HG02852 (cell line): ENCODE data around the gene CD38.

ENCODE experiments used
- ATAC-seq: cut with Tn5 transposase; IDR thresholded peaks from one replicate; pipeline ENCODE4 v1.9.1; 2021; ENCODE audit warnings: mild to moderate bottlenecking, moderate library complexity; ENCODE audit not compliant: unreplicated experiment

CD38 gene

DNA sequence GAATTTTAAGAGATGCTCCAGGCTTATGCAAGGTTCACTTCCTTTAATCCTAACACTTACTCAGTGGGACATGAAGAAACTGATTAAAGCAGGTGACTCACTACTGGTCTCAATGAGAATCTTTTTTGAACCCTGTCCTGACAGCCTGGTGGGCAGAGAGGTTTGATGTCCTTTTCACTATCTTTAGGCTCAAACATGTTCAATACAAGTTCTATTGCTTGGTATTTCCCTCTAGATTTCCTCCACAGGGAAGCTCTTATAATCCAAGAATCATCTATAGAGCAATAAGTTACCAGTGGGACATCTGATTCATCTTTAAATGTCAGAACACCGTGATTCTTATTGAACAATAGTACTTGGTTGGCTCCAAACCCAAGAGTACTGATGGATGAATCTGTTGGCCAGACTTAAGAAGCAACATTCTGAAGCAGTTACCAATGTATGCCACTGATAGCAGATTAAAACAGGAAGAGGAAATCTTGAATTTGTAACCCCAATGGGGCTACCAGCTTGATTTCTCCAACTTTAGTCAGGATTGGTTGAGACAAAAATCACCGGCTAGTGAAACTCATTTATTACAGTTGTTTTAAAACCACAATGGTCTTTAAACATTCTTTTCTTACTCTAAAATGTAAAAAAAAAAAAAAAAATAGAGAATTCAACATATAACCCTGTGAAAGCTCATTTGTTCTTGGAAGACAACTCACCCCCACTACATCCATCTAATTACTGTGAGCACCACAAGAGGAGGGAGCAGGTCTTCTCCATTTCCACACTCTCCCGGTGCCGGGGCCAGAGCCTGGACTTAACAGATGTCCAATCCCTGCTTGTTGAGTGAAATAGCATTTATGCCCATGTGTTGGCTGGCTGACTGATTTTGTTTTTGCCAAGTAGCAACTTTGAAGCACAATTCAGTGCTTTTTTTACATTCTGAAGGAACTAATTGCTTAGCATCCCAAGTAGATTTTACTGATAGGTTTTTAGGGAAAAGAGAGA, 117.1 kb downstream of the CD38 start:
- ATAC-seq = no peak

DNA sequence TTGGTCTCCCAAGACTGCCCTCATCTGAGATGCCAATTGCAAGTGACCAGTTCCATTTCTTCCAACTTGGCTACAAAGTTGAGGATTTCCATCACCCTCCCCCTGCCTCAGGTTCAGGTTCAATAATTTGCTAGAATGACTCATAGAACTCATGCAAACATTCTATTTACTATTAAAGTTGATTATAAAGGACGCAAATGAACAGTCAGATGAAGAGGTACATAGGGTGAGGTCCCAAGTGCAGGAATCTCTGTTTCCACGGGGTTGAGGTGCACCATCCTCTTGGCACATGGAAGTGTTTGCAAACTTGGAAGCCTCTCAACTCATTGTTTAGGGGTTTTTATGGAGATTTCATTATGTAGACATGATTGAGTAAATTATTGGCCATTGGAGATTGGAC, 119.4 kb downstream of the CD38 start:
- ATAC-seq = no peak

DNA sequence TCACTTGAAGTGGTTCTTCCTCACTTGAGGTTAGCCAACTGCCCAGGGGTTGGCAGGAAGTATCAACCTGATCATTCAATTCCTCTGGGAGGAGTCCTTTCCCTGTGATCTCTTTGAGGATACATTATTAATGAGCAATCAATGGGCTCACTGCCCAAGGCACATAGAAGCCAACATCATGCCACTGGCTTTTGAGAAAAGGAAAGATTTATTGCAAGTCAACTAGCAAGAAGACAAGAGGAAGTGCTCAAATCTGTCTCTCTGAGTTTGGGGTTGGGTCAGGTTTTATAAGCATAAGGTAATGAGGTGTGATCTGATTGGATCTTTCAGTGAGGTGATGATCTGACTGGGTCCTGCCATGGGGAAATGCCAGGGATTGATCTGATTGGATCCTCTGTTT, 120.8 kb downstream of the CD38 start:
- no peak for ATAC-seq

DNA sequence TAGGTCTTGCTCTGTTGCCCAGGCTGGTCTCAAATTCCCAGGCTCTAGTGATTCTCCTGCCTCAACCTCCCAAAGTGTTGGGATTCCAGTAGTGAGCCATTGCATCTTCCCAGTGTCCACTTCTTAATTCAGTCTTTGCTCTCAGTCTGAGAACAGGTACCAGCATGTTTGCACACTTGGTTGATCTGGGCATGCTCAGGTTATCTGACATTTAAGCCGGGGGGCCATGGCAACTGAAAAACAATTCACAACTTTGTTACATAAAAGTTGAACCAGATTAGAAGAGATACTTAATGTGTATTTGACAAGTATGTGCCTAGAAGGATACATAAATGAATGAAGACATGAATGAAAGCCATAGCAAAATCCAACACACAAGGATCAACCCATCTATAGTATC, 121.4 kb downstream of the CD38 start:
- ATAC-seq = no peak

DNA sequence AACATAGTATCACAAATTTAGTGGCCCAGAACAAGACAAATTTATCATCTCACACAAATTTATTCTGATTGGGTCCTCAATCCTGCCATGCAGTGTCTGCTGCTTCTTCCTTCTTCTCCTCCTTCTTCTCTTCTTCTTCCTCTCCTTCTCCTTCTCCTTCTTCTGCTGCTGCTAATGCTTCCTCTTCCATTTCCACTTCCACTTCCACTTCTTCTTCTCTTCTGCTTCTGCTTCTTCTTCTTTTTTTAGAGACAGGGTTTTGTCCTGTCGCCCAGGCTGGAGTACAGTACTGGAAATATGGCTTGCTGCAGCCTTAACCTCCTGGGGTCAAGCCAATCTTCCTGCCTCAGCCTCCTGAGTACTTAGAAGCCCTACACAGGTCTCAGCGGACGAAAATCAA, 122.9 kb downstream of the CD38 start:
- no peak for ATAC-seq

DNA sequence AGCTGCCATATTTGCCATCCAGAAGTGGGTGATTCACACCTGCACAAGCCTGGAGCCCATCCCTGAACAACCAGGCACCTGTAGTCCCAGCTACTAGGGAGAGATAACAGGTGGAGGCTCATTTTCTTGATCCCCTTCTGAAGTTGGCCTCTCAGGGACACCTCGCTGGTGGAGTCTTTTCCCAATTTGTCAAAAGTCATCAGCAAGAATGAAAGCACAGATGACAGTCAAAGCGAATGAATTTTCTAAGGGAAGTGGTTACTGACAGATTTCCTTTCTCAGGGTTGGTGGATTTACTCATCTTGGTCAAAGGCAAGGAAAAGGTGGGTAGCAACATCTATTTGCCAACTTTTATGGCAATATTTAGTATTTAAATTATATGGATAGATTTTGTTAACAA, 123.9 kb downstream of the CD38 start:
- no peak for ATAC-seq

DNA sequence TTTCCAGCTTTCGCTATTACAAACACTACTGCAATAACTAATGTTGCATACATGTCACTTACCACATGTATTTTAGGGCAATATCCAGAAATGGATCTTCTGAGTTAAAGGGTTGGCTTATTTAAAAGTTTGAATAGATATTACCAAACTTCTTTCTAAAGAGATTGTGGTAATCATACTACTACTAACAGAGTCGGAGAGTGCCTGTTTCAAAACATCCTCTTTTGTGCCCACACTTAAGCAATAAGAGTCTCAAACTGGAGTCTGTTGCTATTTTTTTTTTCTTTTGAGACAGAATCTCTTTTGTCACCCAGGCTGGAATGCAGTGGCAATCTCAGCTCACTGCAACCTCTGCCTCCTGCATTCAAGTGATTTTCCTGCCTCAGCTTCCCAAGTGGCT, 124.6 kb downstream of the CD38 start:
- no peak for ATAC-seq
